Heart left ventricle (tissue), 13 donors: ENCODE measurements around the gene ZNF613.

Experiments used
- POLR2A ChIP-seq, 2 donors: fragments of 450-650 bp; IDR thresholded peaks; one replicate each; pipeline ENCODE4 v1.6.1; 2017; ENCODE audit warnings: antibody characterized with exemption in 2 of 2, mild to moderate bottlenecking in 2 of 2, moderate library complexity in 2 of 2
- TF ChIP-seq, protein P1 (sequence below), 12 donors: fragments of 200-600 bp; sonication (generic) in 4 of 12; IDR thresholded peaks; one replicate each; pipeline versions ENCODE4 v1.5.0 to v1.8.0; 2018 to 2022; ENCODE audit warnings: antibody characterized with exemption in 12 of 12, mild to moderate bottlenecking in 5 of 12
- donor health status: ischemic (EF 13 %, LVEDD 7.1; RV severe dilation, severe dysfunction).
- donor health status: DM: no; HTN: yes; CAD: no.
- donor health status: DM: no; HTN: no; CAD: no.
- donor health status: ischemic (EF 25% LVEDD 6.9; RV normal size, moderate dysfunction).
- donor health status: ischemic (EF 25% LVEDD 5.7; RV mildly dilated, moderate dysfunction).
- donor health status: ischemic (EF 35%, LVEDD 5.7; RV mildly dilated, moderate dysfunction).
- donor health status: nonischemic (EF 11% LVEDD 7.7; RV severe dilation, severe dysfunction).
- donor health status: DM: yes; HTN: yes; CAD: no.
- donor health status: PGD.
- donor health status: ischemic (EF 29% LVEDD 5.4; RV normal size, mild dysfunction).
- donor health status: nonischemic (EF 23%, LVEDD 6.1; RV moderate dilation, normal function).

DNA sequence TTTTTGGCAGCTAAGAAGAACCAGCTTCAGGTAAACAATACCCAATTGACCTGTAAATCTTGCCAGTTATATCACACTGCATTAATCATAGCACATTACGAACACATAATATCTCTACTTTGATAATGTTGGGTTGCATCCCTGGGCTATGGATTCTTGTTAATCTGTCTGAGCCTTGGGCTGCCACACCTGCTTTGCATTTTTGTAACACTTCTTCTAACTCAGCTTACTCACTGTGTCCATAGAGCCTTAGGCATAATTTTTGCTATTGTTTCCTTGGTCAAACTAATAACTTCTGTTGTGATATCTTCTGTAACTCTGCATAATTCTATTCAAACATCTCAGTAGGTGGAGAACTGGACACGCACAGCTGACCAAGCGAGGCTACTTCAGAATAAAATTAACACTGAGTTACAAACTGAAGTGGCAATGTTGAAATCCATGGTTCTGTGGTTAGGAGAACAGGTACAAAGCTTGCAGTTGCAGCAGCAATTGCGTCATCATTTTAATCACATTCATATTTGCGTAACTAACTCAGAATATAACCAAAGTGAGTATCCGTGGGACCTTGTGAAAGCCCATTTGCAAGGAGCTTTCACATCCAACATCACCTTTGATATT lies 53.0 kb downstream of the ZNF613 start:
- TF ChIP-seq, protein P1, sequence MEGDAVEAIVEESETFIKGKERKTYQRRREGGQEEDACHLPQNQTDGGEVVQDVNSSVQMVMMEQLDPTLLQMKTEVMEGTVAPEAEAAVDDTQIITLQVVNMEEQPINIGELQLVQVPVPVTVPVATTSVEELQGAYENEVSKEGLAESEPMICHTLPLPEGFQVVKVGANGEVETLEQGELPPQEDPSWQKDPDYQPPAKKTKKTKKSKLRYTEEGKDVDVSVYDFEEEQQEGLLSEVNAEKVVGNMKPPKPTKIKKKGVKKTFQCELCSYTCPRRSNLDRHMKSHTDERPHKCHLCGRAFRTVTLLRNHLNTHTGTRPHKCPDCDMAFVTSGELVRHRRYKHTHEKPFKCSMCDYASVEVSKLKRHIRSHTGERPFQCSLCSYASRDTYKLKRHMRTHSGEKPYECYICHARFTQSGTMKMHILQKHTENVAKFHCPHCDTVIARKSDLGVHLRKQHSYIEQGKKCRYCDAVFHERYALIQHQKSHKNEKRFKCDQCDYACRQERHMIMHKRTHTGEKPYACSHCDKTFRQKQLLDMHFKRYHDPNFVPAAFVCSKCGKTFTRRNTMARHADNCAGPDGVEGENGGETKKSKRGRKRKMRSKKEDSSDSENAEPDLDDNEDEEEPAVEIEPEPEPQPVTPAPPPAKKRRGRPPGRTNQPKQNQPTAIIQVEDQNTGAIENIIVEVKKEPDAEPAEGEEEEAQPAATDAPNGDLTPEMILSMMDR (IDR thresholded peaks at IDR 0.05): no peak
- no peak for TF ChIP-seq POLR2A (IDR thresholded peaks at IDR 0.05)
